GM19395 (cell line): ENCODE measurements around the gene PUS10.
"Not testable (repeated sequence)": the region's sequence is repeated elsewhere in the genome, so short reads cannot be mapped to it uniquely, and the experiment has no call there.

ENCODE experiments used
- ATAC-seq: cut with Tn5 transposase; IDR thresholded peaks from one replicate; pipeline ENCODE4 v1.9.1; 2021; ENCODE audit warnings: mild to moderate bottlenecking, moderate library complexity; ENCODE audit not compliant: unreplicated experiment

Gene PUS10

GRCh38 chr2:60934165-60934722 lies 83.8 kb downstream of the PUS10 start:
- ATAC-seq = no peak

- no peak for ATAC-seq
These were observed 85.1 kb downstream of the PUS10 start for GRCh38 chr2:60932954-60933353.

- ATAC-seq = not testable (repeated sequence)
These were observed 86.0 kb downstream of the PUS10 start for GRCh38 chr2:60932061-60932460.

- ATAC-seq = no peak
These were observed 91.1 kb downstream of the PUS10 start for GRCh38 chr2:60926741-60927552.

DNA sequence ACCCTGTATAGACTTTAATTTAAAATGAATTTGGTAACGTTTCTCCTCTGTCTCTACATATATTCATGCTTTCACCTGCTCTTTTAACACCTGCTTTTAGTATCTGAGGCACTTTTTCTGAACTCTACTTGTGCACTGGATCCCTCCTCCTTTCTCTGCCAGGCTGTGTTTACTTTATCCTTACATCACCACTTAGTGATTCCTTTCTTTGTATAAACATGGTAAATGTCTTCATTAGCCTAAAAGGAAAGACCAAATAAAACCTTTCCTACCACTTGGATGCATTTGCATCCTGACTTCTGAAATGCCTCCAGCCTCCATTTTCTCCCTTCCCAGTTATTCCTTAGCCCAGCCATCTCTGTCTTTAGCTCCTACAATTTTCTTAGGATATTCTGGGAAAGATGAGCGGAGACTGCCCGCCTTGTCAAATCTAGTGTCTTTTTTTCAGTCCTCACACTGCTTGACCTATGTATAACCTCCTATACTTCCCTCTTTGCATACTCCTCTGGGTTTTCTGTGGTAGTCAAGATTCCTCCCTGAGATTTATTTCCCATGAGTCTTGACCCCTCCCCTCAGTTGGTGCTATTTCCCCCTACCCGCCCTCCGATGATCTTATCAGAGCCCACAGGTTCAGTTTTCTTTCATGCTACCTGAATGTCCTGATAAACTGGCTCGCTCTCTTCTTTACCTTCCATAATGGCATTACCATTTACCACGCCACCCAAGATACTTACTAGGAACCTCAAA lies 91.9 kb downstream of the PUS10 start:
- ATAC-seq = no peak

DNA sequence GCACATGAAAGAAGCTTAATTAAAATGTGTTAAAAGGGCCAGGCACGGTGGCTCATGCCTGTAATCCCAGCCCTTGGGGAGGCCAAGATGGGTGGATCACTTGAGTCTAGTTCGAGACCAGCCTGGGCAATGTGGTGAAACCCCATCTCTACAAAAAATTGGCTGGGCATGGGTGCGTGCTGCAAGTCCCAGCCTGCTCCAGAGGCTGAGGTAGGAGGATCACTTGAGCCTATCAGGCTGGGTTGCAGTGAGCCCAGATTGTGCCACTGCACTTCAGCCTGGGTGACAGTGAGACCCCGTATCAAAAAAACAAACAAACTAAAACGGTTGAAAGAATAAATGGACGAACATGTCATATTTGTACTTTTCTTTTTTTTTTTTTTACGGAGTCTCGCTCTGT lies 110.7 kb downstream of the PUS10 start:
- ATAC-seq = no peak

DNA sequence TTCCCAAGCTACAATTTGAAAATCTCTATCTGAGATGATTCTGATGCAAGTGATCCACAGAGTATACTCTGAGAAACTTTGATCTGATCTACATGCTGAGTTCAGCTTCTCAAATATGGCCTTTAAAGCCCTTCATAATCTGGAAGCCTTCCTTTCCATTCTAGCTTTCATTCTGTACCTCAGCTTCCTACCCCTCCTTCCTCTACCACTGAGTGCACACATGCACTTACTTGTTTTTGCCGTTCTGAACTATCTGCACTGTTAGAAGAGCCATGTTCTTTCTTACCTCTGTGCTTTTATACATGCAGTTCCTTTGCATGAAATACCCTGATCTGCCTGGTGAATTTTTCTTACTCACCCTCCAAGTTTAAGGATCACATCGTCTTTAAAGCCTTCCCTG lies 111.7 kb downstream of the PUS10 start:
- no peak for ATAC-seq

DNA sequence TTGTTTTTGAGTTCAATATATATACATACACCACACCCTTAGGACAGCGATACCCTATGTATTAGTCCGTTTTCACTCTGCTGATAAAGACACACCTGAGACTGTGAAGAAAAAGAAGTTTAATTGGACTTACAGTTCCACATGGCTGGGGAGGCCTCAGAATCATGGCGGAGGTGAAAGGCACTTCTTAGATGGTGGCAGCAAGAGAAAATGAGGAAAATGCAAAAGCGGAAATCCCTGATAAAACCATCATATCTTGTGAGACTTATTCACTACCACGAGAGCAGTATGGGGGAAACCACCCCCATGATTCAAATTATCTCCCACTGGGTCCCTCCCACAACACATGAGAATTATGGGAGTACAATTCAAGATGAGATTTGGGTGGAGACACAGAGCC lies 112.2 kb downstream of the PUS10 start:
- ATAC-seq = not testable (repeated sequence)

- not testable (repeated sequence) for ATAC-seq
These were observed 116.8 kb downstream of the PUS10 start for GRCh38 chr2:60901296-60901695.

DNA sequence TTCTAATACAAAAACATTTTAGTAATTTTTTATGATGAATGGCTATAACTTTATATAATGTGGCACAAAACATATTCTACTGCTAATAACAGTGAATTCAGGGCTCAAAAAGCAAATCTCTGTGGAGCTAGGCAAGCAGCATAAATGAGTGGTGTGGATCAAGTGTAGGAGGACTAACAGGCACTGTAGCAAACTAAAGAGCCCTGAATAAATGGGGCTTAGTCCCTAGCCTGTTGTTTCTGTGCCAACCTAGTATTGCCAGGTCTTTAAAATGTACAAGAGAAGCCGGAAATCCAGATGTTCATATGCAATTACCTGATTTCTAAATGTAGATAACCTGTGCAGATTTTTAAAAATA lies 118.2 kb downstream of the PUS10 start:
- ATAC-seq = no peak

DNA sequence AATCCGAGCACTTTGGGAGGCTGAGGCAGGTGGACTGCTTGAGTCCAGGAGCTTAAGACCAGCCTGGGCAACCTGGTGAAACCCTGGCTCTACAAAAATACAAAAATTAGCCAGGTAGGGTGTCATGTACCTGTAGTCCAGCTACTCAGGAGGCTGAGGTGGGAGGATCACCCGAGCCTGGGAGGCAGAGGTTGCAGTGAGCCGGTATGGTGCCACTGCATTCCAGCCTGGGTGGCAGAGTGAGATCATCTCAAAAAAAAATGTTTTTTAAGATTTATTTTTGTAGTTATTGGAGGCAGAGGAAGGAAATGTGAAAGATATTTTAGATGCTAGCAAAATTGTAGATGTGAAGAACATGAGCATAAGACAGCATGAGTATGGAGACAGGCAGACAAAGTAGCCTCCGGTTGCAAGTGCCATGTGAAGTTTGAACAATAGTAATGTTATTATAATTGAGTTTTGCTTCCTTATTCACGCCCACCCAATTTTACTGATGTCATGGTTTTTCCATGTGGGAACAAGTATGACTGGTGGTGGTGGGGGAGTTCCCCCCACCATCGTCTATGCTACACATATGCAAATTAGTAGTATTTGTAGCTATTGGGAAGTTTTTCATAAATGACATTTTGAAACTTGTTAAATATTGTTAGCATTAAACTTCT lies 118.7 kb downstream of the PUS10 start:
- ATAC-seq = no peak

DNA sequence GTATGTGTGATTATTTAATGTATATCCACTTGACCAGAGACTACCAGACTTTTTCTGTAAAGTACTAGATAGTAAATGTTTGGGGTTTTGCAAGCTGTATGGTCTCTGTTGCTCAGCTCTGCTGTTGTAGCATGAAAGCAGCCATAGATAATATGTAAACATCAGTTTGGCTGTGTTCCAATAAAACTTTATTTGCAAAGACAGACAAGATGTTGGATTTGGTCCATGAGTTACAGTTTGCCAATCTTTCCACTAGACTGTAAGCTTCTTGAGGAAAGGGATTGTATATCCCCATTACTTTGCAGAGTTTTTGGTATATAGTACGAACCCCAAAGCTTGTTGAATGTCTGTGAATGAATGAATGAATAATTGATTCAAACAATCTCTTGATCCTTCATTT lies 119.5 kb downstream of the PUS10 start:
- ATAC-seq = no peak
